ENCODE results near the gene SLC9C1. TPM values are rescaled to one million over a fixed set of nuclear protein-coding genes. Genes with fewer than 3 reads are reported as not detected.

Gene SLC9C1
- polyA plus RNA-seq, 1 experiment, result not detected

- CTCF ChIA-PET, result no interaction called here
- Histone ChIP-seq H3K4me3 (ENCODE audit: low read depth, low read length) (no peak overlapping the region), H3K27me3 (ENCODE audit: control insufficient read depth, insufficient read depth, low read length) (no peaks in the 10 kb centered on the region), H3K36me3 (ENCODE audit: control insufficient read depth, insufficient read depth, low read length) (no peaks in the 10 kb centered on the region)
- TF ChIP-seq CTCF (IDR thresholded peaks at IDR 0.05; ENCODE audit: insufficient read depth, low read depth, low read length), result no peak
- DNase-seq (ENCODE audit: low read depth), result no peak
- POLR2A ChIA-PET, result no interaction called here
Measured at GRCh38 chr3:112133626-112134334, 160.2 kb downstream of the SLC9C1 start.

GRCh38 chr3:112132975-112133448, 161.0 kb downstream of the SLC9C1 start, which contains the start of gene GCSAM:
GCSAM (minus strand) TSS chr3:112133248; CDS start chr3:112133120, 128 bp downstream.
- ChIA-PET POLR2A (no interaction called here), CTCF (interaction anchor here (0.9 kb wide), 1 partner anchor 12 kb away, joined by 3 read pairs; no protein-coding TSS in a partner anchor)
- H3K36me3 ChIP-seq (ENCODE audit: control insufficient read depth, insufficient read depth, low read length), result no peaks in the 10 kb centered on the region
- DNase-seq (ENCODE audit: low read depth), result no peak
- no peaks in the 10 kb centered on the region for H3K27me3 ChIP-seq (ENCODE audit: control insufficient read depth, insufficient read depth, low read length)
- no peak for TF ChIP-seq CTCF (IDR thresholded peaks at IDR 0.05; ENCODE audit: insufficient read depth, low read depth, low read length)
- no peak within 1 kb of the TSS for H3K4me3 ChIP-seq (ENCODE audit: low read depth, low read length)

GRCh38 chr3:112132554-112132953, 161.5 kb downstream of the SLC9C1 start:
- CTCF ChIA-PET, result interaction anchor here (0.9 kb wide), 1 partner anchor 11 kb away, joined by 3 read pairs; no protein-coding TSS in a partner anchor

GRCh38 chr3:112132088-112132487, 161.9 kb downstream of the SLC9C1 start:
- POLR2A ChIA-PET, result no interaction called here
- CTCF ChIA-PET, result interaction anchor here (0.9 kb wide), 1 partner anchor 11 kb away, joined by 3 read pairs; no protein-coding TSS in a partner anchor
- no peak for TF ChIP-seq CTCF (IDR thresholded peaks at IDR 0.05; ENCODE audit: insufficient read depth, low read depth, low read length)
- Histone ChIP-seq H3K4me3 (ENCODE audit: low read depth, low read length) (no peak overlapping the region), H3K27me3 (ENCODE audit: control insufficient read depth, insufficient read depth, low read length) (no peaks in the 10 kb centered on the region), H3K36me3 (ENCODE audit: control insufficient read depth, insufficient read depth, low read length) (no peaks in the 10 kb centered on the region)
- DNase-seq (ENCODE audit: low read depth), result no peak

More at GRCh38 chr3:112132554-112132953, 161.5 kb downstream of the SLC9C1 start:
- no peaks in the 10 kb centered on the region for H3K36me3 ChIP-seq (ENCODE audit: control insufficient read depth, insufficient read depth, low read length)
- POLR2A ChIA-PET, result no interaction called here
- no peak for DNase-seq (ENCODE audit: low read depth)
- no peak overlapping the region for H3K4me3 ChIP-seq (ENCODE audit: low read depth, low read length)
- TF ChIP-seq CTCF (IDR thresholded peaks at IDR 0.05; ENCODE audit: insufficient read depth, low read depth, low read length), result no peak
- H3K27me3 ChIP-seq (ENCODE audit: control insufficient read depth, insufficient read depth, low read length), result no peaks in the 10 kb centered on the region

GRCh38 chr3:112131111-112131510, 162.9 kb downstream of the SLC9C1 start:
- ChIA-PET POLR2A (no interaction called here), CTCF (no interaction called here)
- H3K36me3 ChIP-seq (ENCODE audit: control insufficient read depth, insufficient read depth, low read length), result no peaks in the 10 kb centered on the region
- DNase-seq (ENCODE audit: low read depth), result no peak
- TF ChIP-seq CTCF (IDR thresholded peaks at IDR 0.05; ENCODE audit: insufficient read depth, low read depth, low read length), result no peak
- H3K27me3 ChIP-seq (ENCODE audit: control insufficient read depth, insufficient read depth, low read length), result no peaks in the 10 kb centered on the region
- H3K4me3 ChIP-seq (ENCODE audit: low read depth, low read length), result no peak overlapping the region

All from BJ (cell line).